Hematopoietic multipotent progenitor cell treated with erythropoietin and hydrocortisone succinate and interleukin-3 and kit ligand, for 15 days (in vitro differentiated cells): ENCODE measurements around the gene DCHS2.

ENCODE experiments used
- DNase-seq: peaks from one replicate; pipeline ENCODE4 v3.0.0-alpha.2; 2015; ENCODE audit warnings: low spot score

The DCHS2 gene

GRCh38 chr4:154376486-154376885, 115.1 kb downstream of the DCHS2 start:
- no peak for DNase-seq

- no peak for DNase-seq
These were observed 123.5 kb downstream of the DCHS2 start for GRCh38 chr4:154368060-154368459.

GRCh38 chr4:154367659-154368058, 123.9 kb downstream of the DCHS2 start:
- DNase-seq = no peak

- DNase-seq = no peak
These were observed 124.6 kb downstream of the DCHS2 start for GRCh38 chr4:154366956-154367355.

GRCh38 chr4:154364066-154364845, 127.3 kb downstream of the DCHS2 start:
- no peak for DNase-seq

- DNase-seq = no peak
These were observed 130.1 kb downstream of the DCHS2 start for GRCh38 chr4:154361450-154361849.

GRCh38 chr4:154360491-154360890, 131.1 kb downstream of the DCHS2 start:
- DNase-seq = no peak

- DNase-seq = no peak
These were observed 136.7 kb downstream of the DCHS2 start for GRCh38 chr4:154354883-154355282.

GRCh38 chr4:154349829-154350228, 141.8 kb downstream of the DCHS2 start:
- DNase-seq = no peak

- no peak for DNase-seq
These were observed 142.9 kb downstream of the DCHS2 start for GRCh38 chr4:154348657-154349056.

GRCh38 chr4:154345359-154345758, 146.2 kb downstream of the DCHS2 start:
- DNase-seq = no peak

- no peak for DNase-seq
These were observed 146.9 kb downstream of the DCHS2 start for GRCh38 chr4:154344686-154345085.

GRCh38 chr4:154343651-154344050, 147.9 kb downstream of the DCHS2 start:
- no peak for DNase-seq

- DNase-seq = no peak
These were observed 150.2 kb downstream of the DCHS2 start for GRCh38 chr4:154341448-154341847.

- DNase-seq = no peak
These were observed 156.0 kb downstream of the DCHS2 start for GRCh38 chr4:154335588-154335987.

- DNase-seq = no peak
These were observed 158.7 kb downstream of the DCHS2 start for GRCh38 chr4:154332681-154333421.

GRCh38 chr4:154329939-154330338, 161.7 kb downstream of the DCHS2 start:
- no peak for DNase-seq

- DNase-seq = no peak
These were observed 162.2 kb downstream of the DCHS2 start for GRCh38 chr4:154329268-154329868.

- no peak for DNase-seq
These were observed 163.6 kb downstream of the DCHS2 start for GRCh38 chr4:154328030-154328429.

- DNase-seq = no peak
These were observed 171.1 kb downstream of the DCHS2 start for GRCh38 chr4:154320521-154320920.

- DNase-seq = no peak
These were observed 171.9 kb downstream of the DCHS2 start for GRCh38 chr4:154319736-154320135.

- DNase-seq = no peak
These were observed 174.2 kb downstream of the DCHS2 start for GRCh38 chr4:154317201-154317999.
